VCaP (cell line): ENCODE measurements around the gene PPM1J.
"Not testable (repeated sequence)": the region's sequence is repeated elsewhere in the genome, so short reads cannot be mapped to it uniquely, and the experiment has no call there.

Experiments used
- H3K27ac ChIP-seq: fragments of 450-650 bp; 2 replicates; pipeline ENCODE4 v1.5.1; 2017
- TF ChIP-seq, protein P1 (sequence below): fragments of 450-650 bp; conservative IDR thresholded peaks from 2 replicates; pipeline ENCODE4 v1.5.1; 2017; ENCODE audit warnings: mild to moderate bottlenecking, moderate library complexity

The PPM1J gene

DNA sequence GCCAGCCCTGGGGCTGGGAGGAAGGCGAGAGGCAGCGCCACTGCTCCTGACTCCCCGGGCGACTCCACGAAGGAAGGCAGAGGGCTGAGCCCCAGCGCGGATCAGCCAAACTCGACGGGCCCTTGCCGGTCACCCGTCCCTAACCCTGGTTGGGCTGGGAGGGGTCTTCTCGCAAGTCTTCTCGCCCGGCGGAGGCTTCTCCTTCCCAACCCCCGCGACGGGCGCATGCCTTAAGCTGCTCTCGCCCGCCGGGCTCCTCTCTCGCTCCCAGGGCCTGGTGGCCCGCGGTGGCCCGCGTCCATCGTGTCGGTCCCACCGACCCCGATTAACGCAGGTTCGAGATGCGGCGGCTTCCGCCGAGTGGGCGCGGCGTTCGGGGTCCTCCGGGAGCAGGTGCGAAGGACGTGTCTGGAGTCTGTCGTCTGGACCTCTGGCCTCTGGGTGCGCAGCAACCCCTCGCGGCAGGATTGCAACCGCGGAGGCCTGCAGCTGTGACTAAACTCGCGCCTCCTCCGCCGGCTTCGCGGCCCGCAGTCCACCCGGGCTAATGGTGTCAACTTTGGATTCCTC, 29.0 kb upstream of the PPM1J start:
- no peak overlapping the region for H3K27ac ChIP-seq
- TF ChIP-seq, protein P1, sequence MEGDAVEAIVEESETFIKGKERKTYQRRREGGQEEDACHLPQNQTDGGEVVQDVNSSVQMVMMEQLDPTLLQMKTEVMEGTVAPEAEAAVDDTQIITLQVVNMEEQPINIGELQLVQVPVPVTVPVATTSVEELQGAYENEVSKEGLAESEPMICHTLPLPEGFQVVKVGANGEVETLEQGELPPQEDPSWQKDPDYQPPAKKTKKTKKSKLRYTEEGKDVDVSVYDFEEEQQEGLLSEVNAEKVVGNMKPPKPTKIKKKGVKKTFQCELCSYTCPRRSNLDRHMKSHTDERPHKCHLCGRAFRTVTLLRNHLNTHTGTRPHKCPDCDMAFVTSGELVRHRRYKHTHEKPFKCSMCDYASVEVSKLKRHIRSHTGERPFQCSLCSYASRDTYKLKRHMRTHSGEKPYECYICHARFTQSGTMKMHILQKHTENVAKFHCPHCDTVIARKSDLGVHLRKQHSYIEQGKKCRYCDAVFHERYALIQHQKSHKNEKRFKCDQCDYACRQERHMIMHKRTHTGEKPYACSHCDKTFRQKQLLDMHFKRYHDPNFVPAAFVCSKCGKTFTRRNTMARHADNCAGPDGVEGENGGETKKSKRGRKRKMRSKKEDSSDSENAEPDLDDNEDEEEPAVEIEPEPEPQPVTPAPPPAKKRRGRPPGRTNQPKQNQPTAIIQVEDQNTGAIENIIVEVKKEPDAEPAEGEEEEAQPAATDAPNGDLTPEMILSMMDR = no peak

DNA sequence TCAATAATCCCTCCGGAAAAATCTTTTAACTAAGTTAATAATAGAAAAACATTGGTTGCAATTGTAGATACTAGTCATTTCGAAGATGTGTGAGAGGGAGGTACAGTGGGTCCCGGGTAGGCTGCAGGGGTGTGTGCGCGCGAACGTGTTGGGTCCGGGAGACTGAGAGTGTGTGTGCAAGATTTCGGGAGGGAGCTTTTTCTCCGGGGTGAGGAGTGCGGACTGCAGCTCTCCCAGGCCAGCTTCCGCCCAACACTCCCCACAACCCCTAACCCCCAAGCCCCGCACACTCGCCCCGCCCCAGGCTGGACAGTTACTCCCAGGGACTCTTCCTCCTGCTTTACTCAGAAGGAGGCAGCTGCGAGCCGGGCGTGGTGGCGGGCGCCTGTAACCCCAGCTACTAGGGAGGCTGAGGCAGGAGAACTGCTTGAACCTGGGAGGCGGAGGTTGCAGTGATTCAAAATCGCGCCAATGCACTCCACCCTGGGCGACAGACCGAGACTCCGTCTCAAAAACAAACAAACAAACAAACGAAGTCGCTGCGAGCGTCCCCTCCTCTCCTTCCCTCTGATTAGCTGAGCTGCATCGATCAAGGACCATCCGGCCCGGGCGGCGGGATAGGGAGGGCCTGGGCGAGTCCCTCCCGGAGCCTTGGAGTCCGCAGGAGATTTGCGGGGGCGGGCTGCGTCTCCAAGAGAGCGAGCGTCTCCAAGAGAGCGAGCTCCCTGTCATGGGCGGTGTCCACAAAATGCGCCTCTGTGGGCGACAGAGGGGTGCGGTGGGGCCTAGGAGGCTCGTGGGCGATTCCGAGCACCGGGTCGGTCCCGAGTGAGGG, 28.3 kb upstream of the PPM1J start:
- TF ChIP-seq, protein P1 = no peak

DNA sequence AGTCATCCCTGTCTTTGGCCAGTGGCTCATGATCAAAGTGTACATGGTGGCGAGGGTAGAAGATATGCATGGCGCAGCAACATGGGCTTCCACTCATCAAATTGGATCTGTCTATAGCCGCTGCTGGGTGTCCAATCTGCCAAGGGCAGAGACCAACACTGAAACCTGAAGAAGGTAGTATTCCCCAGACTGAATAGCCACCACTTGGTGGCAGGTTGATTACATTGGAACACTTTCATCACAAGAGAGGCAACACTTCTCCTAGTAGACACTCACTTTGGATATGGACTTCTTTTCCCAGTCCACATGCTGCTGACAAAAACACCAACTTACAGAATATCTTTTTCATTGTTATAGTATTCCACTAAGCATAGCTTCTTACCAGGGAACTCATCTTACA, 22.4 kb upstream of the PPM1J start:
- TF ChIP-seq, protein P1 = peak; percentile 29; the same call in 1 of the 2 replicates
- no peak overlapping the region for H3K27ac ChIP-seq

More for the DNA sequence above, 28.3 kb upstream of the PPM1J start:
- no peak overlapping the region for H3K27ac ChIP-seq

DNA sequence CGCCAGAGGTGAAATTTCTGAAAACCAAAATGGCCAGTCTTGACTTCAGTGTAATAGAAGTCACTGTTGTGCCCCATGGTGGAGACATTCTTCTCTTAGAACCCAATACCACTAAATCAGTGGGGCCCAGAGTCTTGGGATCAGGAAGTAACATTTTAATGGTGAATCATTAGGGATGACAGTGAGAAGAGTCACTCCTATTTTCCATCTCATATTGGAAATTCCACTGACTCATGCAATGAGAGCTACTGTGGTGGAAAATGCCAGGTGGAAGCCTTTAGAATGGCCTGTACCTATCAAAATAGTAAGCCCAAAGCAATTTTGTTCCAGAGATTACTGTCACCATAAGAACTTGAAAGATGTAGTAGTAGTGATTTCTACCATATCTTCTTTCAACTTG, 20.6 kb upstream of the PPM1J start:
- no peak overlapping the region for H3K27ac ChIP-seq
- TF ChIP-seq, protein P1 = no peak

DNA sequence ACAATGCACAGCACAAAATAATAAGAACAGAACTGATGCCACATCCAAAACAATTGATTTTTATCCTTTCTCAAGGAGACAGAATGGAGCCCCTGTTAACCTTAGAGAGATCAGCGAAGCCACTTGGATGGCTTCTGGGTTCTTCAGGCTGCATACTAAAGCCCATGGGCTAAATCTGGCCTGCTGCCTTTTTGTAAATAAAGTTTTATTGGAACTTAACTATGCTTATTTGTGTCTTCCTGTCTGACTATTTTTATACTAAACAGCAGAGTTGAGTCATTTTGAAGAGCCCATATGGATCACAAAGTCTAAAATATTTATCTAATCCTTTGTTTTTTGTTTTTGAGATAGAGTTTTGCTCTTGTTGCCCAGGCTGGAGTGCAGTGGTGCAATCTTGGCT, 16.3 kb upstream of the PPM1J start:
- TF ChIP-seq, protein P1 = no peak
- no peak overlapping the region for H3K27ac ChIP-seq

DNA sequence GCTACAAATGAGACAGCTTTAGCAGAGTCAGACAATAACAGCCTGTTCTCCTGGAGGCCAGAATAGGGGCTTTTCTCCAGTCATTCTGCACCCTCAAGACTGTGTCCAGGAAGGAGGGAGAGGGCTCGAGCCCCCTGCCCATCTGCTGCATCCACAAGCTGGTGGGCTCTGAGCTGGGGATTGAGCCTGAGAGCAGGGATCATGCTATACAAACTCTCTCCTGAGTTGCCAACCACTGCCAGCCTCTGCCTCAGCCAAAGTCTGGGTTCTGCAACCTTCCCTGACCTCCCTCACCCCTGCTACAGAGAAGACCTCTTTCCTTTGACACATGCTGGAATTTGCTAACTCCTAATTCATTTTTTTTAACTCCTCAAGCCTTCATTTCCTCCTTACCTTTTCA, 14.8 kb upstream of the PPM1J start:
- no peak overlapping the region for H3K27ac ChIP-seq
- TF ChIP-seq, protein P1 = no peak

DNA sequence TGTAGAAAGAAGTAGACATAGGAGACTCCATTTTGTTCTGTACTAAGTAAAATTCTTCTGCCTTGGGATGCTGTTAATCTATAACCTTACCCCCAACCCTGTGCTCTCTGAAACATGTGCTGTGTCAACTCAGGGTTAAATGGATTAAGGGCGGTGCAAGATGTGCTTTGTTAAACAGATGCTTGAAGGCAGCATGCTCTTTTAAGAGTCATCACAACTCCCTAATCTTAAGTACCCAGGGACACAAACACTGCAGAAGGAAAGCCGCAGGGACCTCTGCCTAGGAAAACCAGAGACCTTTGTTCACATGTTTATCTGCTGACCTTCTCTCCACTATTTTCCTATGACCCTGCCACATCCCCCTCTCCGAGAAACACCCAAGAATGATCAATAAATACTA, 13.9 kb upstream of the PPM1J start:
- not testable (repeated sequence) for H3K27ac ChIP-seq

DNA sequence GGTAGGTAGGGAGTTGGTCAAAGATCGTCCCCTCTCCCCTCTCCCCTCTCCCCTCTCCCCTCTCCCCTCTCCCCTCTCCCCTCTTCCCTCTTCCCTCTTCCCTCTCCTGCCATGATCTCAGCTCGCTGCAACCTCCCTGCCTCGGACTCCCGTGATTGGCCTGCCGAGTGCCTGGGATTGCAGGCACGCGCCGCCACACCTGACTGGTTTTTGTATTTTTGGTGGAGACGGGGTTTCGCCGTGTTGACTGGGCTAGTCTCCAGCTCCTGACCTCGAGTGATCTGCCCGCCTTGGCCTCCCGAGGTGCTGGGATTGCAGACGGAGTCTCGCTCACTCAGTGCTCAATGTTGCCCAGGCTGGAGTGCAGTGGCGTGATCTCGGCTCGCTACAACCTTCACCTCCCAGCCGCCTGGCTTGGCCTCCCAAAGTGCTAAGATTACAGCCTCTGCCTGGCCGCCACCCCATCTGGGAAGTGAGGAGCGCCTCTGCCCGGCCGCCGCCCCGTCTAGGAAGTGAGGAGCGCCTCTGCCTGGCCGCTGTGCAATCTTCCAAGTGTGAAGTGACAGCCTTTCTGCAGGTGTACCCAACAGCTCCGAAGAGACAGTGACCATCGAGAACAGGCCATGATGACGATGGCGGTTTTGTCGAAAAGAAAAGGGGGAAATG, 13.3 kb upstream of the PPM1J start:
- H3K27ac ChIP-seq = not testable (repeated sequence)
